Dendritic cell treated with granulocyte-macrophage colony-stimulating factor and Interleukin-4, amounts not matched to agents 40 ng/mL and 50 ng/mL, for 4 days (primary cell): Measurements from ENCODE around the gene FAM83D.

Source experiments
- H3K27ac Mint-ChIP-seq: one replicate; pipeline ENCODE4 v1.8.0; 2022; ENCODE audit warnings: mild to moderate bottlenecking, mixed read lengths
- H3K27me3 Mint-ChIP-seq: one replicate; pipeline ENCODE4 v1.8.0; 2022; ENCODE audit warnings: mild to moderate bottlenecking, mixed read lengths
- H3K36me3 Mint-ChIP-seq: one replicate; pipeline ENCODE4 v1.8.0; 2022; ENCODE audit warnings: low read depth, mixed read lengths
- H3K4me1 Mint-ChIP-seq: one replicate; pipeline ENCODE4 v1.8.0; 2022; ENCODE audit warnings: low read depth, mixed read lengths
- H3K4me3 Mint-ChIP-seq: one replicate; pipeline ENCODE4 v1.8.0; 2022; ENCODE audit warnings: mild to moderate bottlenecking, moderate library complexity, mixed read lengths
- H3K9me3 Mint-ChIP-seq: one replicate; pipeline ENCODE4 v1.8.0; 2022; ENCODE audit warnings: mixed read lengths
- intact Hi-C: fragments of 100-400 bp; cut with micrococcal nuclease; formaldehyde crosslinking; loops from one replicate; pipeline ENCODE4 v1.15.0; 2022

FAM83D gene

DNA sequence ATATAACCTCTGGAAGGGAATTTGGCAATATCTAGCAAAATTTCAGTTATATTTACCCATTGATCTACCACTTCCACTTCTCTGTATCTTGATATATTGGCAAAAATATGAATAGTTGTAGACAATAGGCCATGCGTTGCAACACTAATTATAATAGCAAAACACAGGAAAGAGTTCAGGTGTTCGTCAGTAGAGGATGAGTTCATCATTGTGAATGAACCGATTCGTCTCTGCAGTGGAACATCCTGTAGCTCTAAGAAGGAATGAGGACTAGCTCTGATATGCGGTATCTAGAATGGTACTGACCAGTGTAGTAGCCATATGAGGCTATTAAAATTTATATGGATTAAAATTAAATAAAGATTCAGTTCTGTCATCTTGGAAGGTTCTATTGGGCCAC, 8.3 kb downstream of the FAM83D start:
- H3K27me3 Mint-ChIP-seq: no peaks in the 10 kb centered on the region
- H3K9me3 Mint-ChIP-seq: no peaks in the 10 kb centered on the region
- peaks cover 6% of the 10 kb centered on the region for H3K36me3 Mint-ChIP-seq
- no peak overlapping the region for H3K4me3 Mint-ChIP-seq
- peaks cover 6% of the 10 kb centered on the region for H3K4me1 Mint-ChIP-seq
- intact Hi-C loops: no loop called here
- no peak overlapping the region for H3K27ac Mint-ChIP-seq

DNA sequence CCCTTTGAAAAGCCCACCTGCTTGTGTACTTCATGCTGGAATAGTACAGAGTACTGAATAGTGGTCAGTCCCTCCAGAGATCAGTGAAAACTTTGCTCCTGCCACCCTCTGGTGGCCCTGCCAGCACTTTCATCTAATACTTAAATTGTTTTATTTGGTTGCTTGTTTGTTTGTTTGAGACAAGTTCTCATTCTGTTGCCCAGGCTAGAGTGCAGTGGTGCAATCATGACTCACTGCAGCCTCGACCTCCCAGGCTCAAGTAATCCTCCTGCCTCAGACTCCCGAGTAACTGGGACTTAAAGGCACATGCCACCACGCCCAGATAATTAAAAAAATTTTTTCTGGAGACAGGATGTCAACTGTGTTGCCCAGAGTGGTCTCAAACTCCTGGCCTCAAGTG, 9.1 kb downstream of the FAM83D start:
- intact Hi-C loops: no loop called here
- H3K4me3 Mint-ChIP-seq: no peak overlapping the region
- no peaks in the 10 kb centered on the region for H3K9me3 Mint-ChIP-seq
- H3K4me1 Mint-ChIP-seq: peaks cover 6% of the 10 kb centered on the region
- H3K27me3 Mint-ChIP-seq: no peaks in the 10 kb centered on the region
- no peak overlapping the region for H3K27ac Mint-ChIP-seq
- H3K36me3 Mint-ChIP-seq: peaks cover 6% of the 10 kb centered on the region

GRCh38 chr20:38935967-38936407, 9.8 kb downstream of the FAM83D start:
- peaks cover 4% of the 10 kb centered on the region for H3K4me1 Mint-ChIP-seq

DNA sequence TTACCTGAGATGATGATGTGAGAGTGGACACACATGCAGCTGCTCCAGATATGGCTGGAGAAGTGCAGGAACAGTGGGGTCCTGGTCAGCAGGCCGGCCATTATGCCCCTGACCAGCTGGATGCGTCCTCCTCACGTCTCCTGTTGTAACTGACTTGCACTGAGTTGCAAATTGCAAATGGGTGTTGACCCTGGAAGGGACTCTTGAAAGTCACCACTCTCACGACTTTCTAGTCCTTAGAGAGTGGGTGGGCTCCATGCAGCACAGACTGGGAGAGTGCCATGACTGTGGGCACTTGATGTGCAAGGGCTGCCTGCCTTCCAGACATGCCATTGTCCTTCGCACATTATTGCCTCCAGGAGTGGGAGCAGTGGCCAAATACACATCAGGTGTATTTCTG, 10.8 kb downstream of the FAM83D start:
- intact Hi-C loops: no loop called here
- no peaks in the 10 kb centered on the region for H3K4me1 Mint-ChIP-seq
- H3K36me3 Mint-ChIP-seq: peaks cover 6% of the 10 kb centered on the region
- no peaks in the 10 kb centered on the region for H3K27me3 Mint-ChIP-seq
- no peak overlapping the region for H3K4me3 Mint-ChIP-seq
- no peak overlapping the region for H3K27ac Mint-ChIP-seq
- H3K9me3 Mint-ChIP-seq: no peaks in the 10 kb centered on the region

More at GRCh38 chr20:38935967-38936407, 9.8 kb downstream of the FAM83D start:
- Mint-ChIP-seq H3K27ac (no peak overlapping the region), H3K36me3 (peaks cover 6% of the 10 kb centered on the region), H3K4me3 (no peak overlapping the region), H3K27me3 (no peaks in the 10 kb centered on the region), H3K9me3 (no peaks in the 10 kb centered on the region)
- intact Hi-C loops: no loop called here

GRCh38 chr20:38937978-38938473, 11.8 kb downstream of the FAM83D start:
- Mint-ChIP-seq H3K27me3 (no peaks in the 10 kb centered on the region), H3K4me3 (no peak overlapping the region), H3K9me3 (no peaks in the 10 kb centered on the region), H3K36me3 (peaks cover 6% of the 10 kb centered on the region), H3K4me1 (no peaks in the 10 kb centered on the region), H3K27ac (no peak overlapping the region)
- intact Hi-C loops: no loop called here

GRCh38 chr20:38939686-38940085, 13.5 kb downstream of the FAM83D start:
- H3K27ac Mint-ChIP-seq: no peak overlapping the region
- intact Hi-C loops: no loop called here
- H3K27me3 Mint-ChIP-seq: no peaks in the 10 kb centered on the region
- no peak overlapping the region for H3K4me3 Mint-ChIP-seq
- H3K36me3 Mint-ChIP-seq: peaks cover 6% of the 10 kb centered on the region
- no peaks in the 10 kb centered on the region for H3K9me3 Mint-ChIP-seq
- H3K4me1 Mint-ChIP-seq: no peaks in the 10 kb centered on the region

DNA sequence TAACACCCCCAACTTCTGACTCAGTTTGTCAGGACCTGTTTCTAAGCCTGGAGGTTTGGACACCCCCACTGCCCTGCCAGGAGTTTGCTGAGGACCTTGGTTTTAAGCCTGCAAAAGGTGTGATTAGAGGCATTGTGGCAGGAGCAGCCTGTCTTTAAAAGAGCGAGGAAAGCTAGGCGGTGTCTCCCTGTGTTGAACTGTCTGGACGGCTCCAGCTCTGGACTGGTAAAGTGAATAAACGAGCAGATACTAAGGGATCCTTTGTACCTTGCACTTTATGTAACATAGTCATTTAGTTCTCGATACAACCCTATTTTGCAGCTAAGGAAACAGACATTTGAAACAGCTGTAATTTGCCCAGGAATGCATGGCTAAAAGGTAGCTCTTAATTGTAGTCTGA, 14.4 kb downstream of the FAM83D start:
- Mint-ChIP-seq H3K27me3 (no peaks in the 10 kb centered on the region), H3K4me1 (no peaks in the 10 kb centered on the region), H3K36me3 (peaks cover 6% of the 10 kb centered on the region), H3K9me3 (no peaks in the 10 kb centered on the region), H3K27ac (no peak overlapping the region), H3K4me3 (no peak overlapping the region)
- intact Hi-C loops: no loop called here

DNA sequence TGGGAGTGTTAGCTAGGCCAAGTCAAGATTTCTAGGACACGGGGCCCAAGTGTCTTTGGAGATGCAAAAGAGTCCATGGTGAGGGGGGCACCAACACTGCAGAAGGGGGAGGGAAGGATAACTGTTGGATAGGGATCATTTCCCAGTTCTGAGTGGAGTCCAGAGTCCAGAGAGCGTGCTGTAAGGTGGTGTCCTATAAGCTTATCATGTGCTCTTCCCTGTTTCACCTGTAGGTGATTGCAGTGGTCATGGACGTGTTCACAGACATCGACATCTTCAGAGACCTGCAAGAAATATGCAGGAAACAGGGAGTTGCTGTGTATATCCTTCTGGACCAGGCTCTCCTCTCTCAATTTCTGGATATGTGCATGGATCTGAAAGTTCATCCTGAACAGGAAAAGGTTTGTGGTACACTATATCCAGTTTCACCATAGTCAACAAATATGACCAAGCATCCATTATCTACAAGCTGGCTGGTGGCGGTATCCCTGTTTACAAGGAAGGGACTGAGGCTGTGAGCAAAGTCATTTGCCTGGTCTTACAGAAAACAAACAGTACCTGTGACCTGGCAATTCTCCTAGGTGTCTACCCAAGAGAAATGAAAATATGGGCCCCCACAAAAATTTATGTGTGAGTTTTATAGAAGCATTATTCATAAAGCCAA, 15.6 kb downstream of the FAM83D start:
- Mint-ChIP-seq H3K9me3 (no peaks in the 10 kb centered on the region), H3K27me3 (no peaks in the 10 kb centered on the region), H3K36me3 (peaks cover 6% of the 10 kb centered on the region), H3K27ac (no peak overlapping the region), H3K4me1 (no peaks in the 10 kb centered on the region), H3K4me3 (no peak overlapping the region)
- intact Hi-C loops: no loop called here

DNA sequence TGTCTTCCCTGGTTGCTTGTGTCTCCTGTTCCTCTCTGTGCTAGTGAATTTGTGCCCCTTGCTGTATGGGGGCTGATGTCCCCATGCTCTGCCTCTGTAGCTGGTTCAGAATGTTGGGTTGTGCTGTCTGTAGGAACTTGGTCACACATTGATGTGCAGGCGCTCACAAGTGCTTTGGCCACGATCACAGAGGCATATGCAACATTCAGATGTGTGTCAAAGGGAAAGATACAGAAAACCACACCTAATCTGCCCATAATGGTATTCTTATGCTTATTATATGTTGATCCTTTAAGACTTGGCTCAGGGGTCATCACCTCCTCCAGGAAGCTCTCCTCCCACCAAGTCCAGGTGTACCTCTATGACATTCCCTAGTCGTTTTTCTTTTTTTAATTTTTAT, 18.8 kb downstream of the FAM83D start:
- H3K9me3 Mint-ChIP-seq: no peaks in the 10 kb centered on the region
- H3K4me3 Mint-ChIP-seq: no peak overlapping the region
- no peak overlapping the region for H3K27ac Mint-ChIP-seq

GRCh38 chr20:38946836-38947235, 20.6 kb downstream of the FAM83D start:
- H3K36me3 Mint-ChIP-seq: peaks cover 5% of the 10 kb centered on the region
- H3K27ac Mint-ChIP-seq: no peak overlapping the region
- H3K9me3 Mint-ChIP-seq: no peaks in the 10 kb centered on the region
- H3K4me1 Mint-ChIP-seq: no peaks in the 10 kb centered on the region
- H3K4me3 Mint-ChIP-seq: no peak overlapping the region
- H3K27me3 Mint-ChIP-seq: no peaks in the 10 kb centered on the region
- intact Hi-C loops: no loop called here

More for the DNA sequence above, 18.8 kb downstream of the FAM83D start:
- no peaks in the 10 kb centered on the region for H3K27me3 Mint-ChIP-seq
- H3K4me1 Mint-ChIP-seq: no peaks in the 10 kb centered on the region
- H3K36me3 Mint-ChIP-seq: no peaks in the 10 kb centered on the region
- intact Hi-C loops: no loop called here

DNA sequence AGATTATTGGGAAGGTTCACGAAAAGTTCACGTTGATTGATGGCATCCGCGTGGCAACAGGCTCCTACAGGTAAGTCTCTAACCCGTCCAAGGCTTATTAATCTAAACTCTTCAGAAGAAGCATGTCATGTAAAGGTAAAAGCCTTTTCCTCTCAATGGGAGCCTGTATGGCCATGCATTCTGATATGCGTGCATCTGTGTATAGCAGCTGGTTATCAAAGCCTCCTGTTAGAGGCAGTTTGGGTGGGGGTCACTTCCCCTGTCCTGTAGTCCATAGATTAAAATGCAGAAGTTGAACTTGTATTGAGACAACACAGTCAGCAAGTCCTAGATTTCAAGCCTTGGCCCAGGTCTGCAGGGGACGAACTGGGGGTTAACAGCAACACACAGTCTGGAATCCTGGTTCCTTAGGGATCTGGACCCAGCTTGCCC, 21.7 kb downstream of the FAM83D start:
- Mint-ChIP-seq H3K36me3 (peaks cover 10% of the 10 kb centered on the region), H3K4me1 (no peaks in the 10 kb centered on the region), H3K27ac (no peak overlapping the region), H3K4me3 (no peak overlapping the region), H3K27me3 (no peaks in the 10 kb centered on the region), H3K9me3 (no peaks in the 10 kb centered on the region)
- intact Hi-C loops: no loop called here

GRCh38 chr20:38950254-38950653, 24.0 kb downstream of the FAM83D start:
- H3K27me3 Mint-ChIP-seq: no peaks in the 10 kb centered on the region
- H3K36me3 Mint-ChIP-seq: peaks cover 10% of the 10 kb centered on the region
- no peaks in the 10 kb centered on the region for H3K9me3 Mint-ChIP-seq
- H3K4me1 Mint-ChIP-seq: no peaks in the 10 kb centered on the region
- H3K4me3 Mint-ChIP-seq: no peak overlapping the region
- no peak overlapping the region for H3K27ac Mint-ChIP-seq
- intact Hi-C loops: no loop called here

DNA sequence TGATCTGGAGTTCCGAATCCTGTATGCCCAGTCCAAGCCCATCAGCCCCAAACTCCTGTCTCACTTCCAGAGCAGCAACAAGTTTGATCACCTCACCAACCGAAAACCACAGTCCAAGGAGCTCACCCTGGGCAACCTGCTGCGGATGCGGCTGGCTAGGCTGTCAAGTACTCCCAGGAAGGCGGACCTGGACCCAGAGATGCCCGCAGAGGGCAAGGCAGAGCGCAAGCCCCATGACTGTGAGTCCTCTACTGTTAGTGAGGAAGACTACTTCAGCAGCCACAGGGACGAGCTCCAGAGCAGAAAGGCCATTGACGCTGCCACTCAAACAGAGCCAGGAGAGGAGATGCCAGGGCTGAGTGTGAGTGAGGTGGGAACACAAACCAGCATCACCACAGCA, 25.4 kb downstream of the FAM83D start:
- Mint-ChIP-seq H3K4me3 (no peak overlapping the region), H3K27ac (no peak overlapping the region), H3K36me3 (peaks cover 10% of the 10 kb centered on the region), H3K9me3 (no peaks in the 10 kb centered on the region), H3K4me1 (no peaks in the 10 kb centered on the region), H3K27me3 (no peaks in the 10 kb centered on the region)
- intact Hi-C loops: no loop called here

DNA sequence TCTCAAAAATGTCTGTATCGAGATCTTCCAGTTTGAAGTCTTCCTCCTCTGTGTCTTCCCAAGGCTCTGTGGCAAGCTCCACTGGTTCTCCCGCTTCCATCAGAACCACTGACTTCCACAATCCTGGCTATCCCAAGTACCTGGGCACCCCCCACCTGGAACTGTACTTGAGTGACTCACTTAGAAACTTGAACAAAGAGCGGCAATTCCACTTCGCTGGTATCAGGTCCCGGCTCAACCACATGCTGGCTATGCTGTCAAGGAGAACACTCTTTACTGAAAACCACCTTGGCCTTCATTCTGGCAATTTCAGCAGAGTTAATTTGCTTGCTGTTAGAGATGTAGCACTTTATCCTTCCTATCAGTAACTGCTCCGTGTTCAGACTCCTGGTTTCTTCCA, 25.9 kb downstream of the FAM83D start:
- Mint-ChIP-seq H3K4me1 (no peaks in the 10 kb centered on the region), H3K27me3 (no peaks in the 10 kb centered on the region), H3K9me3 (no peaks in the 10 kb centered on the region), H3K27ac (no peak overlapping the region), H3K4me3 (no peak overlapping the region), H3K36me3 (peaks cover 10% of the 10 kb centered on the region)
- intact Hi-C loops: no loop called here
